GM12864 (cell line): Measurements from ENCODE around the gene DENND6A.
"Not testable (repeated sequence)": the region's sequence is repeated elsewhere in the genome, so short reads cannot be mapped to it uniquely, and the experiment has no call there.

Experiments used
- DNase-seq: peaks from one replicate; pipeline ENCODE4 v3.0.0-alpha.2; 2011; ENCODE audit warnings: low read depth
- H3K4me3 ChIP-seq: 2 replicates; pipeline ENCODE4 v1.5.1; 2011; ENCODE audit warnings: mild to moderate bottlenecking, low read depth, low read length, control low read depth
- TF ChIP-seq, protein P1 (sequence below): IDR thresholded peaks from 2 replicates; pipeline ENCODE4 v1.5.1; 2011; ENCODE audit warnings: low read depth, mild to moderate bottlenecking, moderate library complexity, low read length, control low read depth, inconsistent platforms; ENCODE audit errors: missing control alignments

Gene DENND6A

GRCh38 chr3:57622362-57622761 is 70.5 kb downstream of the DENND6A start:
- H3K4me3 ChIP-seq, result no peak overlapping the region
- no peak for DNase-seq
- TF ChIP-seq, protein P1, sequence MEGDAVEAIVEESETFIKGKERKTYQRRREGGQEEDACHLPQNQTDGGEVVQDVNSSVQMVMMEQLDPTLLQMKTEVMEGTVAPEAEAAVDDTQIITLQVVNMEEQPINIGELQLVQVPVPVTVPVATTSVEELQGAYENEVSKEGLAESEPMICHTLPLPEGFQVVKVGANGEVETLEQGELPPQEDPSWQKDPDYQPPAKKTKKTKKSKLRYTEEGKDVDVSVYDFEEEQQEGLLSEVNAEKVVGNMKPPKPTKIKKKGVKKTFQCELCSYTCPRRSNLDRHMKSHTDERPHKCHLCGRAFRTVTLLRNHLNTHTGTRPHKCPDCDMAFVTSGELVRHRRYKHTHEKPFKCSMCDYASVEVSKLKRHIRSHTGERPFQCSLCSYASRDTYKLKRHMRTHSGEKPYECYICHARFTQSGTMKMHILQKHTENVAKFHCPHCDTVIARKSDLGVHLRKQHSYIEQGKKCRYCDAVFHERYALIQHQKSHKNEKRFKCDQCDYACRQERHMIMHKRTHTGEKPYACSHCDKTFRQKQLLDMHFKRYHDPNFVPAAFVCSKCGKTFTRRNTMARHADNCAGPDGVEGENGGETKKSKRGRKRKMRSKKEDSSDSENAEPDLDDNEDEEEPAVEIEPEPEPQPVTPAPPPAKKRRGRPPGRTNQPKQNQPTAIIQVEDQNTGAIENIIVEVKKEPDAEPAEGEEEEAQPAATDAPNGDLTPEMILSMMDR, result no peak

DNA sequence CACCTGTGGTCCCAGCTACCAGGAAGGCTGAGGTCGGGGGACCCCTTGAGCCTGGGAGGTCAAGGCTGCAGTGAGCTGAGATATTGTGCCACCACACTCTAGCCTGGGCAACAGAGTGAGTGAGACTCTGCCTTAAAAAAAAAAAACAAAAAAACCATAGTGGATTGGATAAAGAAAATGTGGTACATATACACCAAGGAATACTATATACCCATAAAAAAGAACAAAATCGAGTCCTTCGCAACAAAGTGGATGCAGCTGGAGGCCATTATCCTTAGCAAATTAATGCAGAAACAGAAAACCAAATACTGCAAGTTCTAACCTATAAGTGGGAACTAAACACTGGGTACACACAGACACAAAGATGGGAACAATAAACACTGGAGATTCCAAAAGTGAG is 75.1 kb downstream of the DENND6A start:
- no peak overlapping the region for H3K4me3 ChIP-seq
- TF ChIP-seq, protein P1, result no peak
- no peak for DNase-seq

GRCh38 chr3:57616233-57616632 is 76.6 kb downstream of the DENND6A start:
- no peak for DNase-seq
- TF ChIP-seq, protein P1, result no peak
- H3K4me3 ChIP-seq, result no peak overlapping the region

- H3K4me3 ChIP-seq, DNase-seq: not testable (repeated sequence)
Observed at GRCh38 chr3:57611870-57612269, 81.0 kb downstream of the DENND6A start.

DNA sequence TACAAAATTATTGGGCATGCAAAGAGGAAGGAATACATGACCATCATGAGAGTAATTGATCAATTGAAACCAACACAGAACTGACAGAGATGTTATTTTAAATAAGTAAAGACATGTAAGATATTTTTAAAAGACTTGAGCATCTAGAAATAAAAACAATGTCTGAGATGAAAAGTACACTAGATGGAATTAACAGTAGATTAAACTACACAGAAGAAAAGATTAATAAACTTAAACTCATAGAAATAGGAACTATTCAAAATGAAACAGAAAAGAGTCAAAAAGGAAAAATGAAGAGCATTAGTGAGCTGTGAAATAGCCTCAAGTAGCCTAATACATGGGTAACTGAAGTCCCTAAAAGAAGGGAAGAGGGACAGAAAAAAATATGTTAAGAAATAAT is 87.2 kb downstream of the DENND6A start:
- no peak overlapping the region for H3K4me3 ChIP-seq
- TF ChIP-seq, protein P1, result no peak
- no peak for DNase-seq

- no peak overlapping the region for H3K4me3 ChIP-seq
- TF ChIP-seq, protein P1, result no peak
- no peak for DNase-seq
Observed at GRCh38 chr3:57604971-57605370, 87.9 kb downstream of the DENND6A start.

DNA sequence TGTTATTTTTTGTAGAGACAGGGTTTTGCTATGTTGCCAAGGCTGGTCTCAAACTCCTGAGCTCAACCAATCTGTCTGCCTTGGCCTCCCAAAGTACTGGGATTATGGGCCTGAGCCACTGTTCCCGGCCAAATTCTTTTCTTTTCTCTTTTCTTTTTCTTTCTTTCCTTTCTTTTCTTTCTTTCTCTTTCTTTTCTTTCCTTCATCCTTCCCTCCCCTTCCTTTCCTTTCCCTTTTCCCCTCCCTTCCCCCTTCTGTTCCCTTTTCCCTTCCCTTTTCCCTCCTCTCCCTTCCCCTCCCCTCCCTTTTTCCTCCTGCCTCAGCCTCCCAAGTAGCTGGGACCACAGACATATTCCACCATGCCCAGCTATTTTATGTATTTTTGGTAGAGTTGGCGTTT is 92.7 kb downstream of the DENND6A start:
- DNase-seq, result no peak
- TF ChIP-seq, protein P1, result no peak
- no peak overlapping the region for H3K4me3 ChIP-seq

GRCh38 chr3:57598765-57599360 is 94.0 kb downstream of the DENND6A start:
- H3K4me3 ChIP-seq, result peak overlapping the region; percentile 69
- no peak for DNase-seq

More at GRCh38 chr3:57598765-57599360, 94.0 kb downstream of the DENND6A start:
- TF ChIP-seq, protein P1, result no peak
